Measurements from ENCODE around the gene BMP10.
"Not testable (repeated sequence)": the region's sequence is repeated elsewhere in the genome, so short reads cannot be mapped to it uniquely, and the experiment has no call there.

The BMP10 gene

DNA sequence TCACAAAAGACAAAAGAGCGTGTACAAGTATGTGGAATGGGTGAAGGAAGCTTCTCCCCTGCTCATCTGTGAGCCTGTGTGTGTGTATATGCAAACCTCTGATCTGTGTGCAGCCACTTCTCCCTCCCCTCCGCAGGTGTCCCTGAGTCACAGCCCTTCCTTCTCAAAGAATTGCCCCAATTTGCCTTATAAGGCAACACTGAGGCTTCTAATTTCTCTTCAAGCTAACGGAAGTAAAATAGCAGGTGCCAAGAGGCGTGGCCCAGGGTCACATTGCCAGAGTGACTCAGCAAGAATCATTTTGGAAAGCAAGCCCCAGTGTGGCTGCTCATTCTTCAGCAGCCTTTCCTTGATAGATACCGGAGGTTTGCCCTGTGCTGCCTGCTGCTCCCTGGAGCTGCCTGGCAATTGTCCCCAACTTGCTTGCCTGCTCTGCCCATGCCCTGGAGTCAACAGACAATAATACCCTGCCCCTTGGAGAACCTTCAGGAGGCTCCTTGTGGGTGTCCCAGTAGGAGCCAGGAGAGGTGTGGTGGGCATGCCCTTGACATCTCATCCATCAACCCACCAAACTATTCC, 37.3 kb upstream of the BMP10 start:
- Mint-ChIP-seq H3K36me3 (ENCODE audit: insufficient read depth) (peaks cover 9% of the 10 kb centered on the region), H3K27ac (peak overlapping the region; percentile 85 to 89), H3K4me3 (peak overlapping the region; percentile 65 to 70), H3K4me1 (ENCODE audit: low read depth in 2 of 2) (peaks cover 31 to 32% of the 10 kb centered on the region in 2 donors), H3K9me3 (no peaks in the 10 kb centered on the region), H3K27me3 (no peaks in the 10 kb centered on the region)
- ATAC-seq (replicated peaks) (peak; percentile 93), DNase-seq (peak; percentile 78 to 84 (median 79))

DNA sequence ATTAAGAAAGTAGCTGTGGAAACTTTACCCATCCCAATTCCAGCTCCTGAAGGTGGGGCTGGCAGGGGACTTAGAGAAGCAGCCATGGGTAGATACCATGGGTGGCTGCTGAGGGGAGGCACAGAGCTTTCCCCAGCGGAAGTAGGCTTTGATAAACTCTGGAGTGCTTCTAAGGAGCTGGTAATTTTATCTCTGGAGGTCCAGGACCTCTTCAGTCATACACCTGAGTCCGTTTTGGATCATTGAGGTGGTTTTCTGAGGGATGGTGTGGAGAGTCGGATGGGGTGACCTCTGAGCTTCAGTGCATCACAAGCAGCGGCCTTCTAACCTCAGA, 36.7 kb upstream of the BMP10 start:
- Mint-ChIP-seq H3K27ac (peak overlapping the region; percentile 85 to 89), H3K36me3 (ENCODE audit: insufficient read depth) (peaks cover 9% of the 10 kb centered on the region), H3K27me3 (no peaks in the 10 kb centered on the region), H3K4me3 (peak overlapping the region; percentile 65 to 70), H3K9me3 (no peaks in the 10 kb centered on the region), H3K4me1 (ENCODE audit: low read depth in 2 of 2) (peaks cover 31 to 32% of the 10 kb centered on the region in 2 donors)
- ATAC-seq (replicated peaks) (peak; percentile 6), DNase-seq (no peak)

DNA sequence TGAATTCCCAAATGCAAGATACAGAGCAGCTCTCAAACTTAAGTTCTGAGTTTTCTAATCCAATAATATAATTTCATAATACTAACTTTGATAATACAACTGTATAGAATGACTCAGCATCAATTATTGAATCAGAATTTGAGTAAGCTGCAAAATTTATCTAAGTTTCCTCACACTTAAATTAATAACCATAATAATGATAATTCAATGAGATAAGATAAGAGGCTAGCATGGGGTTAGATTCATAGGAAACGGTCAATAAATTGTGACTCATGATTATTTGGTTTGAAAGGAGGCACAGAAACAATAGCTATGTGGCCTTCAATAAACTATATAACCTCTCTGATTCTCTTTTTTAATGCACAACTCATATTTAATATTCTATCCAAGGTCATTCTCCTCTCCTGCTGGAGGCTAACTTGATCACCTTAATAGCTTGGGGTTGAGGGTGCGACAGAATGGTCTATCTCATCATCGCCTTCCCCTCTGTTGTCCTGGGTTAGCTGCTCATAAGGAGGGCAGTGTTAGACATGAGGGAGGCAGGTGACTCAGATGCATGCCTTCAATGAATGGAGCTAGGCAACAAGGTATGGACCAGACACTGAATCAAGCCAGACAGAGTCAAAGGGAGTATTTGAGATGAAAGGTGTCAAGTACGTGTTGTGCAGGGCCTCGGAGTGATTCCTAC, 36.2 kb upstream of the BMP10 start:
- H3K9me3 Mint-ChIP-seq: no peaks in the 10 kb centered on the region
- H3K27me3 Mint-ChIP-seq: no peaks in the 10 kb centered on the region
- peaks cover 9% of the 10 kb centered on the region for H3K36me3 Mint-ChIP-seq (ENCODE audit: insufficient read depth)
- DNase-seq (no peak), ATAC-seq (replicated peaks) (no peak)
- peak overlapping the region; percentile 65 to 70 for H3K4me3 Mint-ChIP-seq
- peak overlapping the region; percentile 85 to 89 for H3K27ac Mint-ChIP-seq
- peaks cover 31 to 32% of the 10 kb centered on the region in 2 donors for H3K4me1 Mint-ChIP-seq (ENCODE audit: low read depth in 2 of 2)

DNA sequence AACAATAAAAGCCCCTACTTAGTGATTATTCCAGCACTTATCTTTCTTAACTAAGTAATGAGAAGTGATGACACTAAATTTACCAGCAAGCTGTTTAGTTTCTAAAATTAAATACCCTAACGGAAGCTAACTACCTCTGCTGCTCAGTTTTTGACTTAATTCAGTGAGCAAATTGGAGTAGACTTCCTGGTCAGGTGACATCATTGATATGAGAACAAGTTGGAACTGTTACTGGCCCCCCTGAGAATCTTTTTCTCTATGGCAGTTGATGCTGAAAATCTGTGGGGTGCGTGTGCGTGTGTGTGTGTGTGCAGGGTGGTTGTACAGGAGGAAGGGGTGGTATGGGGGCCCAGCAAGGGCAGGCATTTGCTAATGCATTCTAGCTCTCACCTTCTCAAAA, 35.5 kb upstream of the BMP10 start:
- Mint-ChIP-seq H3K27ac (no peak overlapping the region), H3K9me3 (no peaks in the 10 kb centered on the region), H3K27me3 (no peaks in the 10 kb centered on the region), H3K4me1 (ENCODE audit: low read depth in 2 of 2) (peaks cover 31 to 32% of the 10 kb centered on the region in 2 donors), H3K36me3 (ENCODE audit: insufficient read depth) (peaks cover 9% of the 10 kb centered on the region), H3K4me3 (no peak overlapping the region)
- no peak for DNase-seq
- ATAC-seq (replicated peaks): no peak

DNA sequence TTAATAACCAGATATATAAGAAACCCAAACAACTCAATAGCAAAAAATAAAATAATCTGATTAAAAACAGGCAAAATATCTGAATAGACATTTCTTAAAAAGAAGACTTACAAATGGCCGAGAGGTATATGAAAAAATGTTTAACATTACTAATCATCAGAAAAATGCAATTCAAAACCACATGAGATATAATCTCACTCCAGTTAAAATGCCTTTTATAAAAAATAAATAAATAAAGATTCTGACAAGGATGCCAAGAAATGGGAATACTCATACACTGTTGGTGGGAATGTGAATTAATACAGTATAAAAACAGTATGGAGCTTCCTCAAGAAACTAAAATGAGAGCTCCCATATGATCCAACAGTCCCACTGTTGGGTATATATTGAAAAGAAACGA, 33.9 kb upstream of the BMP10 start:
- Mint-ChIP-seq H3K27me3 (no peaks in the 10 kb centered on the region), H3K36me3 (ENCODE audit: insufficient read depth) (peaks cover 9% of the 10 kb centered on the region), H3K27ac (no peak overlapping the region), H3K9me3 (no peaks in the 10 kb centered on the region), H3K4me1 (ENCODE audit: low read depth in 2 of 2) (peaks cover 26% of the 10 kb centered on the region in 2 donors), H3K4me3 (no peak overlapping the region)
- ATAC-seq (replicated peaks): no peak
- DNase-seq: no peak

DNA sequence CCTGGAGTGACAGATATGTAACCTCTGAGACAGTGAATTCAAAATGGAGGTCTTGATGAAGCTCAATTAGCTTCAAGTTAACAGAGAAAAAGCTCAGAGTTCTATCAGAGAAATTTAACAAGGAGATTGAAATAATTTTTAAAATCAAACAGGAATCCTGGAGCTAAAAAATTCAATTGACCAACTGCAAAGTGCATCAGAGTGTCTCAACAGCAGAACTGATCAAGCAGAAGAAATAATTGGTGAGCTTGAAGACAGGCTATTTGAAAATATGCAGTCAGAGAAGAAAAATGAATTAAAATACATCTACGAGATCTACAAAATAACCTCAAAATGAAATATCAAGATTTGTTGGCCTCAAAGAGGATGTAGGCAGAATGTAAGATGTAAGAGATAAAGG, 30.4 kb upstream of the BMP10 start:
- no peaks in the 10 kb centered on the region for H3K4me1 Mint-ChIP-seq (ENCODE audit: low read depth in 2 of 2)
- ATAC-seq (replicated peaks) (no peak), DNase-seq (no peak)
- no peak overlapping the region for H3K4me3 Mint-ChIP-seq
- H3K9me3 Mint-ChIP-seq: no peaks in the 10 kb centered on the region
- H3K36me3 Mint-ChIP-seq (ENCODE audit: insufficient read depth): no peaks in the 10 kb centered on the region
- no peak overlapping the region for H3K27ac Mint-ChIP-seq
- H3K27me3 Mint-ChIP-seq: peaks cover 11 to 14% of the 10 kb centered on the region in 2 donors

DNA sequence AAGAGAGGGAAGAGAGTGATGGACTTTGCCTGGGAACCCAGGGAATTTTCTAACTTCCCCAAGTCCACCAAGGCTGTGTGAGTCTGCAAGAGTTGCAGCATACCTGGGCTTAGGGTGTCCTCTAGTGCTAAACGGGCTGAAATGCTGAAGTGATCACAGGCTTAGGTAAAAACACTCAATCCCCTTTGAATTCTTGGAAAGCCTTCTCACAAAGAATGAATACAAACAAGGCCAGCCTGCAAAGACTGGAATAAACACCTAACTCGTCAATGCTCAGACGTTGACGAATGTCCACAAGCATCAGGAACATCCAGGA, 30.0 kb upstream of the BMP10 start:
- ATAC-seq (replicated peaks) (no peak), DNase-seq (no peak)
- H3K9me3 Mint-ChIP-seq: no peaks in the 10 kb centered on the region
- H3K4me3 Mint-ChIP-seq: no peak overlapping the region
- no peaks in the 10 kb centered on the region for H3K36me3 Mint-ChIP-seq (ENCODE audit: insufficient read depth)
- H3K27me3 Mint-ChIP-seq: peaks cover 11 to 18% of the 10 kb centered on the region in 2 donors
- H3K4me1 Mint-ChIP-seq (ENCODE audit: low read depth in 2 of 2): no peaks in the 10 kb centered on the region
- H3K27ac Mint-ChIP-seq: no peak overlapping the region

DNA sequence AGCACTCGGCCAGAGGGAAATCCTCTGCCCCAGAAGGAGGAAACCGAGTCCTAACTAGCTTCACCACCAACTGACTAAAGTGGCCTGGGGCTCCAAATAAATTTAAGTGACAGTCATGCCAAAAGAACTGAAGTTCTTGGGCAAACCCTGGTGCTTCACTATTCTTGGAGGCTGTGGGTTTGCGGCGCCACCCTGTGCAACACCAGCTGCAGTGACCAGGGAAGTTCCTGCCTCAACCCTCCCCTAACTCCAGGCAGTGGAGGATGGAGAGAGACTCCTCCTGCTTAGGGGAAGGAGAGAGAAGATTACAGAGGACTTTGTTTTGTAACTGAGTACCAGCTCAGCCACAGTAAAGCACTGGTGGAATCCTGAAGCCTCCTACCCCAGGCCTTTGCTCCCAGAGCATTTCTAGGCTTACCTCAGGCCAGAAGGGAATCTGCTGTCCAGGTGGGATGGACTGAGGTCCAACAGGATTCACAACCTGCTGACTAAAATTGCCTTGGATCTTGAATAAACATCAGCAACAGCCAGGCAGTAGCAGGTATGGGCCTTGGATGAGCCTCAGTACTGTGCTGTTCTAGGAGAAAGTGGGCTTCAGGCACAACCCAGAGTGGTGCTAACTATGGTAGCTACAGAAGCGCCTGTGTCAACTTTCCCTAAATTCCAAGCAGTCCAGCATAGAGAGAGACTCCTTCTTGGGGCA, 29.4 kb upstream of the BMP10 start:
- Mint-ChIP-seq H3K4me3 (no peak overlapping the region), H3K36me3 (ENCODE audit: insufficient read depth) (no peaks in the 10 kb centered on the region), H3K27me3 (peaks cover 11 to 20% of the 10 kb centered on the region in 2 donors), H3K9me3 (no peaks in the 10 kb centered on the region), H3K4me1 (ENCODE audit: low read depth in 2 of 2) (no peaks in the 10 kb centered on the region), H3K27ac (no peak overlapping the region)
- DNase-seq (no peak), ATAC-seq (replicated peaks) (no peak)

DNA sequence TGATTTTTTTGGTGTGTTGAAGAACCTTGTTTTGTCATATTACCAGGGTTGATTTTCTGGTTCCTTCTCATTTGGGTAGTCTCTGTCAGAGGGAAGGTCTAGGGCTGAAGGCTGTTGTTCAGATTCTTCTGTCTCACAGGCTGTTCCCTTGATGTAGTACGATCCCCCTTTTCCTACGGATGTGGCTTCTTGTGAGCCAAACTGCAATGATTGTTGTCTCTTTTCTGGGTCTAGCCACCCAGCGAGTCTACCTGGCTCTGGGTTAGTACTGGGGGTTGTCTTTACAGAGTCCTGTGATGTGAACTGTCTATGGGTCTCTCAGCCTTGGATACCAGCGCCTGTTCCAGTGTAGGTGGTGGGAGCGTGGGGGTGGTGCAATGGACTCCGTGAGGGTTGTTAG, 24.8 kb upstream of the BMP10 start:
- H3K4me3 Mint-ChIP-seq; ATAC-seq (replicated peaks); H3K4me1 Mint-ChIP-seq (ENCODE audit: low read depth in 2 of 2); H3K9me3 Mint-ChIP-seq; DNase-seq; H3K36me3 Mint-ChIP-seq (ENCODE audit: insufficient read depth); H3K27ac Mint-ChIP-seq: not testable (repeated sequence)
- H3K27me3 Mint-ChIP-seq: peaks cover 11 to 20% of the 10 kb centered on the region in 2 donors

DNA sequence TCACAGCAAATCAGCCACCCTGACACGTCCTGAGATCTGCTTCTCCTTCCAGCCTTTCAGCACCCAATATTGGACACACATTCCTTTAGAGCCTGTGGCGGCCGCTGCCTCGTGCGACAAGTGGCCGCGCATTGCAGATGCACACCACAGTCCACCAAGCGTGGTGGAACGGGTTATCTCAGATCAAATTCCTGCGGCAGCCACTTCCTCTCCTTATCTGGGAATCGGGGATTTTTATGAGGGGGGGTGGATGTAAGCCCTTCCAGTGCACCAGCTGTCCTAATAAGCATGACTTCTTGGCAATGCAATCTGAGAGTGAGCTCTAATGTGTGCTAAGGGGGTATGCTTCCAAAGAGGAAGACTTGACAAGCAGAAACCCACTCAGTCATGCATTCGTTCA, 18.3 kb upstream of the BMP10 start:
- Mint-ChIP-seq H3K27me3 (no peaks in the 10 kb centered on the region), H3K9me3 (no peaks in the 10 kb centered on the region), H3K36me3 (ENCODE audit: insufficient read depth) (no peaks in the 10 kb centered on the region), H3K4me1 (ENCODE audit: low read depth in 2 of 2) (no peaks in the 10 kb centered on the region), H3K4me3 (no peak overlapping the region), H3K27ac (no peak overlapping the region)
- DNase-seq (no peak), ATAC-seq (replicated peaks) (no peak)

DNA sequence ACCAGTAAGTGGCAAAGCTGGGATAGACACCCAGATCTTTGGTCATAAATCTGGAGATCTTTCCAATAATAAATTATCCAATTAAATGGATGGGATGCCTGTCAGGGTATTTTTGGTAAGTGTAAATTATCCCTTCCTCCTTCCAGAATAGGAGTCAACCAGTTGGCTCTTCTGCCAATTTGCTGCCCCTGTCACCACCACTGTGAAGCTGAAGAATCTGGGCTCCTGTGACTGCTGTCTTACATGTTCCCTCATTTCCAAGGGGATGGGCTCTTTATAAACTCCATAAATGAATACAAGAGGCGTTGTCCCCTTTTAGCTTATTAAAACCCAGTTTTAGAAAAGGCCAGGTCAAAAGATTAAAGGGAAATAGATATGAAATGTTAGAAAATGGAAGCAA, 17.8 kb upstream of the BMP10 start:
- Mint-ChIP-seq H3K27ac (no peak overlapping the region), H3K4me1 (ENCODE audit: low read depth in 2 of 2) (no peaks in the 10 kb centered on the region), H3K27me3 (no peaks in the 10 kb centered on the region), H3K4me3 (no peak overlapping the region), H3K36me3 (ENCODE audit: insufficient read depth) (no peaks in the 10 kb centered on the region), H3K9me3 (no peaks in the 10 kb centered on the region)
- DNase-seq (no peak), ATAC-seq (replicated peaks) (no peak)

DNA sequence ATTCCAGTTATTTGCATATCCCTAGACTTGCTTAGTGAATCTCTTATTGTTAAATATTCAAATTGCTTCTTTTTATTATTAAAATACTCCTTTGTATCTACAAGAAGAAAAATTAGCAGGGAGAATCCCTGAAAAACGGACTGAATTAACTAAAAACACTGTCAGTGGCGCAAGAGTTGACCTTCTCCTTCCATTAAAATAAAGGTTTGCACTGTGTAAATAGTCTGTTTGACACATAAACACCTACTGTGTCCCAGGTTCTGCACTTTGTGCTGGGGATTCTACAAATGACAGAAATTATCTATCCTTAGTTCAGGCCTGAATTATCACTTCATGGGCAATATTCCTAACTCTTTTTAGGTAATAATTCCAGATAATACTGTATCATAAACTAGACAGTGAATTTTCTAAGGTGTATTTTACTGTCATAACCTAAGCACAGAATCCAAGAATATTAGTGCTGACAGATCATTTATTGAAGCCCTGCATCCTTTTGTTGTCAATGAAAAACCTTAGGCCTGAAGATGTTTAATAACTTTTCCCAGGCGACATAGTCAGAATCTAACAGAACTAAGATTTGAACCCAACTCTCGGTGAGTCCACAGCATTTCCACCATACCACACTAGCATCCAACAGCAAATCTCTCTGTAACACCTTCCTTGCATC, 17.0 kb upstream of the BMP10 start:
- DNase-seq (no peak), ATAC-seq (replicated peaks) (no peak)
- Mint-ChIP-seq H3K4me1 (ENCODE audit: low read depth in 2 of 2) (no peaks in the 10 kb centered on the region), H3K36me3 (ENCODE audit: insufficient read depth) (no peaks in the 10 kb centered on the region), H3K9me3 (no peaks in the 10 kb centered on the region), H3K4me3 (no peak overlapping the region), H3K27me3 (no peaks in the 10 kb centered on the region), H3K27ac (no peak overlapping the region)

DNA sequence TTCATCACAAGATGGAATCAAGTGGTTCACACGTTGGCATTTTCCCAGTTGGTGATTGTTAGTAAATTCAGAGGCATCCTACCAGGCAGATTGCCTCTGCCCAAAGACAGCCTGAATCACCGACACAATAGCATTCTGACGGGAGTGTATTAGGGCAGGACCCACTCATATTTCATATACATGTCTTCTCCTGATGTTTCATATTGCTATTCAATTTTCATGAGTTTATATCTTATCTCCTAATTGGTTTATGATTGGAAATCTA, 14.5 kb upstream of the BMP10 start:
- ATAC-seq (replicated peaks) (no peak), DNase-seq (no peak)
- Mint-ChIP-seq H3K36me3 (ENCODE audit: insufficient read depth) (no peaks in the 10 kb centered on the region), H3K4me1 (ENCODE audit: low read depth in 2 of 2) (no peaks in the 10 kb centered on the region), H3K27ac (no peak overlapping the region), H3K27me3 (peaks cover 2 to 9% of the 10 kb centered on the region in 2 donors), H3K4me3 (no peak overlapping the region), H3K9me3 (no peaks in the 10 kb centered on the region)

Data from effector memory CD8-positive, alpha-beta T cell (primary cell).